ENCODE data around the gene NRM.

DNA sequence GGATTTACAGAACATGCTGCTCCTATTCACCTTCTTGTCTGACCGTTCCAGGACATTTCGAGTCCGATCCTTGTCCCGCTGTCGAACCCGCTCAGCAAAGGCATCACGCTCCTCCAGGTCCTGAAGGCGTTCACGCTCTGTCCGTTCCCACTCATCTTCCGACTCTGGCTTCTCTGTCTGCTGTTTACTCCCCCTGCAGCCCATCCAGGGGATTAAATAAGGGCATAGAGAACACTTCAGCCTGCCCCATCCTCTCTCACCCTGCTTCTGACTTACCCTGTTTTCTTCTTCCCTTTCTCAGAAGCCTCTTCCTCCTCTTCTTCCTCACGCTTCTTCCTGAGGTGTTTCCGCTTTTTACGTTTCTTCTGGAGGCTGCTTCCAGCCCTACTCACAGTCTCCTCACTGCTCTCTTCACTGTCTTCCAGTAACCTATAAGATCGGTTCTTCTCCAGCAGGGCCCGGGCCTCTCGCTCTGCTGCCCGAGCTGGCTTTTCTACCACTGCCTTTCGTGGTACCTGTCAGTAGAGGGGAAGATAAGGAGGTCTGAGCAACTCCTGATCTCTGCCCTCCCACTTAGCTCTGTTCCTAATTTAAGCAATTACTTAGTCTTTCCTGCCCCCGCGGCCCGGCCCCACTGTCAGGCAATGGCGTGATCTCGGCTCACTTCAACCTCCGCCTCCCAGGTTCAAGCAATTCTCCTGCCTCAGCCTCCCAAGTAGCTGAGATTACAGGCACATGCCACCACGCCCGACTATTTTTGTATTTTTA is 19.8 kb downstream of the NRM start:
- TF ChIP-seq, protein P1, sequence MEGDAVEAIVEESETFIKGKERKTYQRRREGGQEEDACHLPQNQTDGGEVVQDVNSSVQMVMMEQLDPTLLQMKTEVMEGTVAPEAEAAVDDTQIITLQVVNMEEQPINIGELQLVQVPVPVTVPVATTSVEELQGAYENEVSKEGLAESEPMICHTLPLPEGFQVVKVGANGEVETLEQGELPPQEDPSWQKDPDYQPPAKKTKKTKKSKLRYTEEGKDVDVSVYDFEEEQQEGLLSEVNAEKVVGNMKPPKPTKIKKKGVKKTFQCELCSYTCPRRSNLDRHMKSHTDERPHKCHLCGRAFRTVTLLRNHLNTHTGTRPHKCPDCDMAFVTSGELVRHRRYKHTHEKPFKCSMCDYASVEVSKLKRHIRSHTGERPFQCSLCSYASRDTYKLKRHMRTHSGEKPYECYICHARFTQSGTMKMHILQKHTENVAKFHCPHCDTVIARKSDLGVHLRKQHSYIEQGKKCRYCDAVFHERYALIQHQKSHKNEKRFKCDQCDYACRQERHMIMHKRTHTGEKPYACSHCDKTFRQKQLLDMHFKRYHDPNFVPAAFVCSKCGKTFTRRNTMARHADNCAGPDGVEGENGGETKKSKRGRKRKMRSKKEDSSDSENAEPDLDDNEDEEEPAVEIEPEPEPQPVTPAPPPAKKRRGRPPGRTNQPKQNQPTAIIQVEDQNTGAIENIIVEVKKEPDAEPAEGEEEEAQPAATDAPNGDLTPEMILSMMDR (IDR thresholded peaks at IDR 0.05): no peak
- TF ChIP-seq POLR2A (IDR thresholded peaks at IDR 0.05): no peak

All from body of pancreas (tissue), 4 donors.